Left lung (tissue), 10 donors: Measurements from ENCODE around the gene SLIT3. TPM values are rescaled to one million over a fixed set of nuclear protein-coding genes. Genes with fewer than 3 reads are reported as not detected.

Experiments used
- ATAC-seq: fragments of 200-7000 bp; cut with Tn5 transposase; one replicate; pipeline ENCODE4 v1.9.1; 2020; ENCODE audit warnings: moderate library complexity
- DNase-seq, 4 donors: peaks; one replicate each; pipeline ENCODE4 v3.0.0-alpha.2; 2013 to 2020
- H3K27ac ChIP-seq, 2 donors: fragments of 200-600 bp; sonication (generic) in 1 of 2; one replicate each; pipeline versions ENCODE4 v1.5.0 to v1.8.0; 2020 to 2021
- H3K27me3 ChIP-seq, 2 donors: fragments of 200-600 bp; sonication (generic) in 1 of 2; one replicate each; pipeline versions ENCODE4 v1.5.0 to v1.8.0; 2020 to 2021
- H3K36me3 ChIP-seq, 2 donors: fragments of 200-600 bp; sonication (generic) in 1 of 2; one replicate each; pipeline versions ENCODE4 v1.5.0 to v1.8.0; 2020 to 2021
- H3K4me1 ChIP-seq, 2 donors: fragments of 200-600 bp; one replicate each; pipeline ENCODE4 v1.8.0; 2021
- H3K4me3 ChIP-seq, 2 donors: fragments of 200-600 bp; sonication (generic) in 1 of 2; one replicate each; pipeline versions ENCODE4 v1.5.0 to v1.8.0; 2020 to 2021; ENCODE audit warnings: mild to moderate bottlenecking in 1 of 2
- H3K9me3 ChIP-seq, 2 donors: fragments of 200-600 bp; sonication (generic) in 1 of 2; one replicate each; pipeline versions ENCODE4 v1.5.0 to v1.8.0; 2020 to 2021
- intact Hi-C, 2 donors: fragments of 100-400 bp; cut with DNase I; formaldehyde crosslinking; loops; one replicate each; pipeline versions ENCODE4 v1.11.2 to v1.14.2; 2022
- microRNA-seq, 2 donors: library from miRNA; unstranded; fragments of <30 nt; microRNA quantifications; one replicate each; pipeline ENCODE4, GENCODE V29; 2019
- polyA plus RNA-seq, 6 donors: library from polyadenylated mRNA; unstranded; fragments of 120-200 nt; gene quantifications; one replicate each; pipeline ENCODE4 v1.2.1, GENCODE V29; 2013; ENCODE audit not compliant: insufficient read length in 6 of 6
- total RNA-seq, 2 donors: library from RNA; stranded (reverse); fragmentation: NEBNext Ultra II Directional; extraction: Animal tissue kit (Norgen Biotek cat#: 25700); gene quantifications; one replicate each; pipeline ENCODE4 v1.2.1, GENCODE V29; 2021
- TF ChIP-seq, protein P1 (sequence below), 2 donors: fragments of 200-600 bp; sonication (generic) in 1 of 2; IDR thresholded peaks; one replicate each; pipeline versions ENCODE4 v1.5.0 to v1.8.0; 2021; ENCODE audit warnings: antibody characterized with exemption in 2 of 2
- donor health status: DM: no; HTN: yes; CAD: no.
- donor health status: DM: no; HTN: no; CAD: no.

The SLIT3 gene
- total and polyA plus RNA-seq, 8 donors, result 37.6 to 77.1 (median 45.9) TPM

- Histone ChIP-seq H3K4me1 (no peaks in the 10 kb centered on the region), H3K36me3 (no peaks in the 10 kb centered on the region), H3K9me3 (no peaks in the 10 kb centered on the region), H3K4me3 (no peak overlapping the region), H3K27ac (no peak overlapping the region), H3K27me3 (no peaks in the 10 kb centered on the region)
- no peak for ATAC-seq
- intact Hi-C loops, result no loop called here
- TF ChIP-seq, protein P1, sequence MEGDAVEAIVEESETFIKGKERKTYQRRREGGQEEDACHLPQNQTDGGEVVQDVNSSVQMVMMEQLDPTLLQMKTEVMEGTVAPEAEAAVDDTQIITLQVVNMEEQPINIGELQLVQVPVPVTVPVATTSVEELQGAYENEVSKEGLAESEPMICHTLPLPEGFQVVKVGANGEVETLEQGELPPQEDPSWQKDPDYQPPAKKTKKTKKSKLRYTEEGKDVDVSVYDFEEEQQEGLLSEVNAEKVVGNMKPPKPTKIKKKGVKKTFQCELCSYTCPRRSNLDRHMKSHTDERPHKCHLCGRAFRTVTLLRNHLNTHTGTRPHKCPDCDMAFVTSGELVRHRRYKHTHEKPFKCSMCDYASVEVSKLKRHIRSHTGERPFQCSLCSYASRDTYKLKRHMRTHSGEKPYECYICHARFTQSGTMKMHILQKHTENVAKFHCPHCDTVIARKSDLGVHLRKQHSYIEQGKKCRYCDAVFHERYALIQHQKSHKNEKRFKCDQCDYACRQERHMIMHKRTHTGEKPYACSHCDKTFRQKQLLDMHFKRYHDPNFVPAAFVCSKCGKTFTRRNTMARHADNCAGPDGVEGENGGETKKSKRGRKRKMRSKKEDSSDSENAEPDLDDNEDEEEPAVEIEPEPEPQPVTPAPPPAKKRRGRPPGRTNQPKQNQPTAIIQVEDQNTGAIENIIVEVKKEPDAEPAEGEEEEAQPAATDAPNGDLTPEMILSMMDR (IDR thresholded peaks at IDR 0.05), result no peak
- DNase-seq, result no peak
These were observed 687.9 kb downstream of the SLIT3 start for GRCh38 chr5:168612996-168613395.

DNA sequence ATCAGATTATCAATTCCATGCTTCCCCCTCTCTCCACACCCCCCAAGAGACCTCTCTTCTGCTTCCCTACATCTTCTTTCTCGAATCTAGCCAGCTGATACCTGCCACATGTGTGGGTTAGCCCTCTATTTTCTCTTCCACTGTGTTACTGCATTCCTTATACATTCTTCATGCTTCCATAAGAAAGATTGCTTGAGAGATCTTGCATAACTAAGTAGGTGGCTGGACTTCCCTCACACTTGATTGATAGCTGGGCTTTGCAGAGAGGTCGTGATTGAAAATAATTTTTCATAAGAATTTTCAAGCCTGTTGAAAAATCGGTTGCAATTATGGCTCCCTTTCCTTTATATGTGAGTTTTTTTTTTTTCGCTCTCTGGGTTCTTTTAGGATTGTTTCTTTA, 688.8 kb downstream of the SLIT3 start:
- Histone ChIP-seq H3K27ac (no peak overlapping the region), H3K9me3 (no peaks in the 10 kb centered on the region), H3K4me3 (no peak overlapping the region), H3K36me3 (no peaks in the 10 kb centered on the region), H3K27me3 (no peaks in the 10 kb centered on the region), H3K4me1 (no peaks in the 10 kb centered on the region)
- DNase-seq (no peak), ATAC-seq (no peak)
- TF ChIP-seq, protein P1 (IDR thresholded peaks at IDR 0.05), result no peak
- intact Hi-C loops, result no loop called here

Small RNA genes within 50 kb of the gene (microRNA-seq; reads per million reads assigned to microRNA genes)
- gene MIR218-2 (1.2 to 1.5 reads per million in 2 donors), gene MIR585 (10.9 to 34.0 reads per million in 2 donors)
